GM19455 (cell line): ENCODE measurements around the gene FAM174B.
"Not testable (repeated sequence)": the region's sequence is repeated elsewhere in the genome, so short reads cannot be mapped to it uniquely, and the experiment has no call there.

Source experiments
- ATAC-seq: cut with Tn5 transposase; IDR thresholded peaks from one replicate; pipeline ENCODE4 v1.9.1; 2021; ENCODE audit not compliant: unreplicated experiment

FAM174B gene

GRCh38 chr15:92619145-92620101 is 36.2 kb downstream of the FAM174B start:
- ATAC-seq = no peak

- no peak for ATAC-seq
Measured at GRCh38 chr15:92617549-92618520, 37.7 kb downstream of the FAM174B start.

GRCh38 chr15:92616621-92617548 is 38.7 kb downstream of the FAM174B start:
- no peak for ATAC-seq

GRCh38 chr15:92614791-92615785 is 40.5 kb downstream of the FAM174B start:
- no peak for ATAC-seq

GRCh38 chr15:92614301-92614700 is 41.3 kb downstream of the FAM174B start:
- no peak for ATAC-seq

GRCh38 chr15:92613841-92614240 is 41.7 kb downstream of the FAM174B start:
- no peak for ATAC-seq

- ATAC-seq = no peak
Measured at GRCh38 chr15:92612891-92613290, 42.7 kb downstream of the FAM174B start.

GRCh38 chr15:92611995-92612745 is 43.4 kb downstream of the FAM174B start:
- no peak for ATAC-seq

GRCh38 chr15:92611150-92611549 is 44.4 kb downstream of the FAM174B start:
- no peak for ATAC-seq

GRCh38 chr15:92610101-92610520 is 45.5 kb downstream of the FAM174B start:
- no peak for ATAC-seq

- ATAC-seq = no peak
Measured at GRCh38 chr15:92608866-92609700, 46.5 kb downstream of the FAM174B start.

GRCh38 chr15:92606836-92607150 is 48.8 kb downstream of the FAM174B start:
- not testable (repeated sequence) for ATAC-seq

GRCh38 chr15:92606126-92606835 is 49.3 kb downstream of the FAM174B start:
- ATAC-seq = no peak

- no peak for ATAC-seq
Measured at GRCh38 chr15:92605225-92605944, 50.2 kb downstream of the FAM174B start.

GRCh38 chr15:92603743-92604470 is 51.7 kb downstream of the FAM174B start:
- no peak for ATAC-seq

- no peak for ATAC-seq
Measured at GRCh38 chr15:92603278-92603677, 52.3 kb downstream of the FAM174B start.
